Natural killer cell (primary cell): ENCODE measurements around the gene ZNF3. TPM values are rescaled to one million over a fixed set of nuclear protein-coding genes. Genes with fewer than 3 reads are reported as not detected.

Source experiments
- ATAC-seq, 3 donors: fragments of 150-1000 bp in 2 of 3; fragments of 200-7000 bp in 1 of 3; cut with Tn5 transposase; 1 replicate in 1 of 3; 2 replicates in 2 of 3; pipeline ENCODE4 v1.10.0; 2021; ENCODE audit warnings: mild to moderate bottlenecking in 2 of 3, moderate library complexity in 2 of 3
- DNase-seq, 2 donors: peaks; one replicate each; pipeline versions ENCODE4 v3.0.0 to v3.0.0-alpha.2; 2013 to 2021; ENCODE audit warnings: mixed read lengths in 1 of 2
- H3K27ac ChIP-seq: one replicate; pipeline ENCODE4 v1.5.1; 2013; ENCODE audit warnings: mild to moderate bottlenecking, low read length
- H3K27me3 ChIP-seq: one replicate; pipeline ENCODE4 v1.6.1; 2013; ENCODE audit warnings: low read length; ENCODE audit not compliant: control insufficient read depth, insufficient read depth
- H3K36me3 ChIP-seq: one replicate; pipeline ENCODE4 v1.6.1; 2013; ENCODE audit warnings: low read length; ENCODE audit not compliant: control insufficient read depth, insufficient read depth
- H3K4me1 ChIP-seq: one replicate; pipeline ENCODE4 v1.6.1; 2013; ENCODE audit warnings: low read length; ENCODE audit not compliant: control insufficient read depth, insufficient read depth
- H3K4me3 ChIP-seq: one replicate; pipeline ENCODE4 v1.5.1; 2013; ENCODE audit warnings: low read length
- H3K9me3 ChIP-seq: one replicate; pipeline ENCODE4 v1.6.1; 2013; ENCODE audit warnings: low read length; ENCODE audit not compliant: control insufficient read depth, insufficient read depth
- H3K27ac Mint-ChIP-seq, 2 donors: one replicate each; pipeline ENCODE4 v1.8.0; 2022; ENCODE audit warnings: mild to moderate bottlenecking in 2 of 2, mixed read lengths in 2 of 2, moderate library complexity in 1 of 2
- H3K27me3 Mint-ChIP-seq, 2 donors: one replicate each; pipeline ENCODE4 v1.8.0; 2022; ENCODE audit warnings: low read depth in 2 of 2, mixed read lengths in 2 of 2
- H3K36me3 Mint-ChIP-seq: one replicate; pipeline ENCODE4 v1.8.0; 2022; ENCODE audit warnings: mixed read lengths
- H3K4me1 Mint-ChIP-seq, 2 donors: one replicate each; pipeline ENCODE4 v1.8.0; 2022; ENCODE audit warnings: mixed read lengths in 2 of 2
- H3K4me3 Mint-ChIP-seq: one replicate; pipeline ENCODE4 v1.8.0; 2022; ENCODE audit warnings: mild to moderate bottlenecking, moderate library complexity, mixed read lengths
- H3K9me3 Mint-ChIP-seq, 2 donors: one replicate each; pipeline ENCODE4 v1.8.0; 2022; ENCODE audit warnings: mixed read lengths in 2 of 2
- CTCF ChIP-seq: fragments of 200-600 bp; IDR thresholded peaks from one replicate; pipeline ENCODE4 v1.8.0; 2022; ENCODE audit warnings: antibody characterized with exemption
- WGBS: methylation state at CpG from one replicate; pipeline ENCODE4 v1.1.7; 2013; ENCODE audit warnings: missing lambda C conversion rate; ENCODE audit not compliant: insufficient coverage; 5-methylcytosine and 5-hydroxymethylcytosine counted together
- intact Hi-C: fragments of 100-400 bp; cut with micrococcal nuclease; formaldehyde crosslinking; loops from one replicate; pipeline ENCODE4 v1.14.2; 2022
- total RNA-seq, 4 donors: library from RNA; stranded (reverse); fragments of 120-200 nt in 1 of 4; gene quantifications; one replicate each; pipeline versions ENCODE4 v1.2.3 to v1.2.4, GENCODE V29; 2013 to 2022

ZNF3 gene
- total RNA-seq, 3 donors from 2014 or later (not counting 1 experiment from before 2014, with no cell fraction given): 37.8 to 51.6 (median 49.0) TPM

GRCh38 chr7:100061518-100062193 is 19.9 kb downstream of the ZNF3 start:
- no peak for TF ChIP-seq CTCF
- DNase-seq (no peak), ATAC-seq (no peak)
- WGBS: 99% methylated on average over 10 of the region's 11 CpGs
- no peak overlapping the region for H3K27ac ChIP-seq
- Mint-ChIP-seq H3K27me3 (no peaks in the 10 kb centered on the region), H3K4me3 (no peak overlapping the region), H3K27ac (peak overlapping the region in 1 of 2 donors; percentile 63), H3K4me1 (no peaks in the 10 kb centered on the region), H3K36me3 (no peaks in the 10 kb centered on the region), H3K9me3 (no peaks in the 10 kb centered on the region)
- no peak overlapping the region for H3K4me3 ChIP-seq
- no peaks in the 10 kb centered on the region for H3K27me3 ChIP-seq
- H3K4me1 ChIP-seq: no peaks in the 10 kb centered on the region
- H3K9me3 ChIP-seq: no peaks in the 10 kb centered on the region
- peaks cover 47% of the 10 kb centered on the region for H3K36me3 ChIP-seq
- intact Hi-C loops: no loop called here

- 90% methylated on average over 5 of the region's 5 CpGs for WGBS
- Histone ChIP-seq H3K27ac (no peak overlapping the region), H3K9me3 (no peaks in the 10 kb centered on the region), H3K4me3 (no peak overlapping the region), H3K4me1 (no peaks in the 10 kb centered on the region), H3K36me3 (peaks cover 39% of the 10 kb centered on the region), H3K27me3 (no peaks in the 10 kb centered on the region)
- H3K36me3 Mint-ChIP-seq: no peaks in the 10 kb centered on the region
- no peaks in the 10 kb centered on the region for H3K27me3 Mint-ChIP-seq
- H3K27ac Mint-ChIP-seq: no peak overlapping the region
- H3K9me3 Mint-ChIP-seq: no peaks in the 10 kb centered on the region
- no peak for TF ChIP-seq CTCF
- intact Hi-C loops: loop anchor here (10.0 kb wide), 1 partner anchor 144 kb away; the partner anchor contains the start of gene TRIM4
- ATAC-seq (no peak), DNase-seq (no peak)
- H3K4me3 Mint-ChIP-seq: no peak overlapping the region
- H3K4me1 Mint-ChIP-seq: no peaks in the 10 kb centered on the region
Observed at GRCh38 chr7:100059251-100059739, 22.2 kb downstream of the ZNF3 start.

GRCh38 chr7:100057006-100057405 is 24.5 kb downstream of the ZNF3 start:
- 95% methylated on average over 10 of the region's 10 CpGs for WGBS
- Histone ChIP-seq H3K27me3 (no peaks in the 10 kb centered on the region), H3K4me3 (no peak overlapping the region), H3K9me3 (no peaks in the 10 kb centered on the region), H3K36me3 (peaks cover 29% of the 10 kb centered on the region), H3K4me1 (no peaks in the 10 kb centered on the region), H3K27ac (no peak overlapping the region)
- Mint-ChIP-seq H3K27ac (no peak overlapping the region), H3K4me3 (no peak overlapping the region), H3K9me3 (no peaks in the 10 kb centered on the region), H3K36me3 (no peaks in the 10 kb centered on the region), H3K4me1 (peaks cover 0 to 5% of the 10 kb centered on the region in 2 donors), H3K27me3 (no peaks in the 10 kb centered on the region)
- intact Hi-C loops: loop anchor here (10.0 kb wide), 1 partner anchor 142 kb away; the partner anchor contains the start of gene TRIM4
- no peak for DNase-seq
- no peak for TF ChIP-seq CTCF
- ATAC-seq: no peak
